Thoracic aorta (tissue), 2 donors: Measurements from ENCODE around the gene PTGES2. TPM values are rescaled to one million over a fixed set of nuclear protein-coding genes. Genes with fewer than 3 reads are reported as not detected.
"Not testable (repeated sequence)": the region's sequence is repeated elsewhere in the genome, so short reads cannot be mapped to it uniquely, and the experiment has no call there.

ENCODE experiments used
- ATAC-seq: fragments of 150-250 bp; one replicate; pipeline ENCODE4 v1.8.0; 2017; ENCODE audit warnings: low read depth; ENCODE audit not compliant: insufficient number of reproducible peaks, low FRiP score
- DNase-seq: peaks from one replicate; pipeline ENCODE4 v3.0.0-alpha.2; 2020; ENCODE audit warnings: low spot score
- H3K27ac ChIP-seq, 2 donors: fragments of 200-600 bp; sonication (generic); 1 replicate in 1 of 2; 2 replicates in 1 of 2; pipeline ENCODE4 v1.5.1; 2016; ENCODE audit warnings: mild to moderate bottlenecking in 2 of 2, moderate library complexity in 2 of 2
- H3K27me3 ChIP-seq: fragments of 200-600 bp; sonication (generic); replicated peaks from 2 replicates; pipeline ENCODE4 v1.6.0; 2016; ENCODE audit warnings: mild to moderate bottlenecking; ENCODE audit not compliant: insufficient read depth
- H3K36me3 ChIP-seq: fragments of 200-600 bp; sonication (generic); one replicate; pipeline ENCODE4 v1.5.1; 2016
- H3K4me1 ChIP-seq, 2 donors: fragments of 200-600 bp; sonication (generic); 1 replicate in 1 of 2; 2 replicates in 1 of 2; pipeline versions ENCODE4 v1.5.1 to v1.6.0; 2016; ENCODE audit warnings: low read depth in 2 of 2, mild to moderate bottlenecking in 1 of 2; ENCODE audit not compliant: control insufficient read depth in 1 of 2
- H3K4me3 ChIP-seq: fragments of 200-600 bp; sonication (generic); 2 replicates; pipeline ENCODE4 v1.5.1; 2016; ENCODE audit warnings: mild to moderate bottlenecking
- H3K9me3 ChIP-seq: fragments of 200-600 bp; sonication (generic); 2 replicates; pipeline ENCODE4 v1.5.1; 2016
- CTCF ChIP-seq: fragments of 200-600 bp; sonication (generic); IDR thresholded peaks from one replicate; pipeline ENCODE4 v1.5.1; 2019; ENCODE audit warnings: antibody characterized with exemption
- total RNA-seq, 2 donors: library from RNA; depleted of rRNA; stranded (reverse); fragments of >200 nt; gene quantifications; one replicate each; pipeline versions ENCODE4 v1.1.0 to v1.2.3, GENCODE V29; 2016

PTGES2 gene
- total RNA-seq, 2 donors from 2014 or later: 57.9 to 66.0 TPM

- not testable (repeated sequence) for H3K27ac ChIP-seq, ATAC-seq, H3K9me3 ChIP-seq, H3K36me3 ChIP-seq, H3K27me3 ChIP-seq, DNase-seq, H3K4me3 ChIP-seq
- peaks cover 17 to 25% of the 10 kb centered on the region in 2 donors for H3K4me1 ChIP-seq
These were observed 3.1 kb upstream of the PTGES2 start for GRCh38 chr9:128130651-128131050.

- H3K4me1 ChIP-seq: peaks cover 23 to 31% of the 10 kb centered on the region in 2 donors
- H3K36me3 ChIP-seq, H3K27me3 ChIP-seq, H3K27ac ChIP-seq, DNase-seq, ATAC-seq, H3K4me3 ChIP-seq, H3K9me3 ChIP-seq: not testable (repeated sequence)
- peak; percentile 55 for TF ChIP-seq CTCF
These were observed 2.6 kb upstream of the PTGES2 start for GRCh38 chr9:128129976-128130590.

- Histone ChIP-seq H3K36me3 (no peaks in the 10 kb centered on the region), H3K27me3 (no peaks in the 10 kb centered on the region), H3K27ac (peak overlapping the region in 1 of 2 donors; percentile 90), H3K9me3 (no peaks in the 10 kb centered on the region), H3K4me3 (peak overlapping the region; percentile 94), H3K4me1 (peaks cover 23 to 32% of the 10 kb centered on the region in 2 donors)
- ATAC-seq (no peak), DNase-seq (no peak)
- no peak for TF ChIP-seq CTCF
These were observed 1.5 kb upstream of the PTGES2 start for GRCh38 chr9:128128836-128129590.

- no peaks in the 10 kb centered on the region for H3K27me3 ChIP-seq
- peak; percentile 92 for ATAC-seq
- H3K4me3 ChIP-seq: peak overlapping the region; percentile 94
These were observed 684 bp upstream of the PTGES2 start for GRCh38 chr9:128127990-128128835.

More at GRCh38 chr9:128127990-128128835, 684 bp upstream of the PTGES2 start:
- peaks cover 23 to 32% of the 10 kb centered on the region in 2 donors for H3K4me1 ChIP-seq
- DNase-seq: peak; percentile 51
- H3K27ac ChIP-seq: peak overlapping the region; percentile 90 to 98
- no peak for TF ChIP-seq CTCF
- H3K9me3 ChIP-seq: no peaks in the 10 kb centered on the region
- H3K36me3 ChIP-seq: no peaks in the 10 kb centered on the region
